Limb (tissue), 2 donors: ENCODE data around the gene PCK1.

ENCODE experiments used
- DNase-seq, 2 donors: peaks; one replicate each; pipeline ENCODE4 v3.0.0-alpha.2; 2016; ENCODE audit errors: extremely low spot score in 2 of 2

PCK1 gene

GRCh38 chr20:57603120-57603519 lies 42.2 kb downstream of the PCK1 start:
- DNase-seq: no peak

- DNase-seq: no peak
These were observed 44.1 kb downstream of the PCK1 start for GRCh38 chr20:57605045-57605444.

- DNase-seq: no peak
These were observed 45.0 kb downstream of the PCK1 start for GRCh38 chr20:57605878-57606277.

GRCh38 chr20:57608516-57608915 lies 47.6 kb downstream of the PCK1 start:
- no peak for DNase-seq

- no peak for DNase-seq
These were observed 48.4 kb downstream of the PCK1 start for GRCh38 chr20:57609086-57609841.

- DNase-seq: no peak
These were observed 48.9 kb downstream of the PCK1 start for GRCh38 chr20:57609842-57610167.

GRCh38 chr20:57610261-57610952 lies 49.5 kb downstream of the PCK1 start:
- DNase-seq: no peak

- peak in 1 of 2 donors; percentile 24 for DNase-seq
These were observed 50.8 kb downstream of the PCK1 start for GRCh38 chr20:57611586-57612311.

- DNase-seq: peak in 1 of 2 donors; percentile 11
These were observed 51.5 kb downstream of the PCK1 start for GRCh38 chr20:57612436-57612835.

- no peak for DNase-seq
These were observed 52.0 kb downstream of the PCK1 start for GRCh38 chr20:57612916-57613315.

- peak in 1 of 2 donors; percentile 9 for DNase-seq
These were observed 52.6 kb downstream of the PCK1 start for GRCh38 chr20:57613481-57613921.

GRCh38 chr20:57614490-57615444 lies 53.9 kb downstream of the PCK1 start:
- DNase-seq: no peak

- DNase-seq: no peak
These were observed 54.5 kb downstream of the PCK1 start for GRCh38 chr20:57615445-57615811.

- DNase-seq: no peak
These were observed 55.4 kb downstream of the PCK1 start for GRCh38 chr20:57616143-57616951.

- no peak for DNase-seq
These were observed 56.3 kb downstream of the PCK1 start for GRCh38 chr20:57617079-57617795.
